ENCODE results near the gene KRT77.
"Not testable (repeated sequence)": the region's sequence is repeated elsewhere in the genome, so short reads cannot be mapped to it uniquely, and the experiment has no call there.

KRT77 gene

GRCh38 chr12:52703424-52703823, at the start of gene KRT77:
TSS of gene KRT77 (minus strand) at chr12:52703524. CDS start at chr12:52703434, 90 bp downstream.
- DNase-seq (ENCODE audit: low spot score): no peak

GRCh38 chr12:52752516-52752915, 49.2 kb upstream of the KRT77 start:
- DNase-seq (ENCODE audit: low spot score): no peak

GRCh38 chr12:52751795-52752194, 48.5 kb upstream of the KRT77 start:
- no peak for DNase-seq (ENCODE audit: low spot score)

DNA sequence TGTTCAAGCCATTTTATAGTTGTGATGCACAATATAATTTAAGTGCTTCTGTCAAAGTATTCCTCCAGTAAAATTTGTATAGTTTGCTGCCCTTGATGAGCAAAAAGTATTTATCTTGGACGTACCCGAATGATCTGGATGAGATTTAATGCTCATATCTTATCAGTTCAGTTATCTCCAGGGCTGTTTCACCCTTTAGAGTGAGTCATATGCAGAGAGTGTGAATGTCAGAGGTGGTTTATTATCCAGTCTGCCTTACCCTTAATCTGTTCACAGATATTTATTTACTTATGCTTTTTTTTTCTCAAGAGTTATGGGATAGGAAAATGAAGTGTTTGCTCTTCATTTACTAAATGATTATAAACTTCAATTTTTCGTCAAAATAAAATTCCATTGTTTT, 47.2 kb upstream of the KRT77 start:
- DNase-seq (ENCODE audit: low spot score): not testable (repeated sequence)

GRCh38 chr12:52749827-52750226, 46.5 kb upstream of the KRT77 start:
- no peak for DNase-seq (ENCODE audit: low spot score)

GRCh38 chr12:52748578-52748977, 45.3 kb upstream of the KRT77 start:
- DNase-seq (ENCODE audit: low spot score): no peak

DNA sequence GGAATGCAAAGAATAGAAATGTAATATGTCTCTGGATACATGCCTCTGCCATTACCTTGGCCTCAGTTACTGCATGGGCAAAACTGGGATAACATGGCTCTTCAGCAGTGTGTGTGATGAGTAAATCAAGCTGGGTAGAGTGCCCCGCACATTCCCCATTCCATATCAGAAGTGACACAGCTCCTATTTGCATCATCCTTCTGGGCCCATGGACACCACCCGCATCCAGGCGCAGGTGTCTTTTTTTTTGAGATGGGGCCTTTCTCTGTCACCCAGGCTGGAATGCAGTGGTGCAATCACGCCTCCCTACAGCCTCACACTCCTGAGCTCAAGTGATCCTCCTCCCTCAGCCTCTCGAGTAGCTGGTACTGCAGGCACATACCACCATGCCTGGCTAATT, 42.2 kb upstream of the KRT77 start:
- DNase-seq (ENCODE audit: low spot score): no peak

- no peak for DNase-seq (ENCODE audit: low spot score)
Measured at GRCh38 chr12:52744493-52745156, 41.3 kb upstream of the KRT77 start.

GRCh38 chr12:52742822-52743457, 39.6 kb upstream of the KRT77 start:
- no peak for DNase-seq (ENCODE audit: low spot score)

GRCh38 chr12:52742196-52742580, 38.9 kb upstream of the KRT77 start:
- no peak for DNase-seq (ENCODE audit: low spot score)

- peak; percentile 90 for DNase-seq (ENCODE audit: low spot score)
Measured at GRCh38 chr12:52741375-52742195, 38.3 kb upstream of the KRT77 start.

DNA sequence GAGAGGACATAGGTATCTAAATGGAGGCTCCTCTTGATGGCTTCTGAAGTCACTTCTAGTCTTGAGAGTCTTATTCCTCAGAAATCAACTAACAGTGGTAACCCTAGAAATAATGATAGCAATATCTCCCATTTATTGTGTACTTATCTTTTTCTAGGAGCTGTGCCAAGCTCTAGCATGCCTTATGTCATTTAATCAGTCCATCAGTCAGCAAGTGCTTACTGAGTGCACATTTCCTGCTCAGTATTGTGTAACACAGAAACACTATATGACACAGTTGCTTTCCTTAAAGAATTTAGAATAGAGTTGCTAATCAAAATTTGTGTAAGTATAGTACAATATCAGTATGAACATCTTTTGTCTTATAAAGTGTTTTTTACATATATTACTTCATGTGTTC, 37.3 kb upstream of the KRT77 start:
- DNase-seq (ENCODE audit: low spot score): no peak

DNA sequence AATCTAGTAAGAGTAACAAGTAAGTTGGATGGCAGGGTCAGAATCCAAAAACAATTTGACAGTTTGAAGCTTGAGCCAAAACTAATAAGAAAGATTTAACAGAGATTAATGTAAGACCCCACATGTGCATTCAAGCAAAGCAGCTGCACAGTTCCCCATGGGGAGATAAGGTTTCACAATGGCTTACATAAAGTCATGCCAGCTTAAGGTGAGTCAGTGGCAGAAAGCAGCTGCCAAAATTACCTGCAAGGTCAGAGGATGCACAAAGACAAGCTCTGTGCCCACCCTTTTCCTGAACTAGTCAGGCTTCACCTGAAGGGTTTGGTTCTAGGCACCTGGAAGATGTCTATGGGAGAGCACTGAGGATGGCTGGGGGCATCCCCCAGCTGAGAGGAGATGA, 36.6 kb upstream of the KRT77 start:
- DNase-seq (ENCODE audit: low spot score): no peak

DNA sequence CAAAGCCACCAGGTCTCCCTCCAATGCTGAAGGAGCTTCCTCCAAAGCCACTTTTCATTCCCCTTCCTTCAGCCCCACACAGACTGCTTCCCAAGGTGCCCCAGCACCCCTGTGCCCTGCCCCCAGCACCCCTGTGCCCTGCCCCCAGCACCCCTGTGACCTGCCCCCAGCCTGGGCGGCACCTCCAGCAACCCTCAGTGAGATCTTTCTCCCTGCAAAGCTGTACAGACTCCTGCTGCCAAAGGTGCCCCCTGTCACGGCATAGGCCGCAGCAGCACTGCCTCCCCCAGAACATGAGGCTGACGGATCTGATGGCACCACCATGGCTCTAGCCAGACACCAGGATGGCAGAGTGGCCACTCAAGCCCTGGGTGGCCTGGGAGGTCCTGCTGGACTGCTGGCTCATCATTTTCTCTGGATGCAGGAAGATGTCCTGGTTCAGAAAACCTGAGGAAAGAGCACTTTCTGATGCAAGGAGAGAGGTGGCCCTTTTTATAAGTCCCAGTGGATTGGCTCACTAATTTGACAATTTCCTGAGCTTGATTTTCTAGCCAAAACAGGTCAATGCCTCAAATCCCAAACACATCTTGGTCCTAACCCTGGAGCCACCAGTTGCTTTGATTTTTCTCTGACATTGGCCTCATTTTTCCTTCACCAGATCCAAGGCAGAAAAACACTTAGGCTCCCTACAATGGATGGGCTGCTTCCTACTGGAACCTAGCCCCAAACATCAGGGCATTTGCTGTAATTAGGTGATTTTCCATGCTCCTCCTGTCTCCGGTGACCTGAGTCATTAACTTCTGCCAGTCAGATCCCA, 32.7 kb upstream of the KRT77 start:
- DNase-seq (ENCODE audit: low spot score): no peak

GRCh38 chr12:52735106-52735505, 31.8 kb upstream of the KRT77 start:
- no peak for DNase-seq (ENCODE audit: low spot score)

GRCh38 chr12:52730793-52731192, 27.5 kb upstream of the KRT77 start:
- no peak for DNase-seq (ENCODE audit: low spot score)

GRCh38 chr12:52730383-52730782, 27.1 kb upstream of the KRT77 start:
- no peak for DNase-seq (ENCODE audit: low spot score)

DNA sequence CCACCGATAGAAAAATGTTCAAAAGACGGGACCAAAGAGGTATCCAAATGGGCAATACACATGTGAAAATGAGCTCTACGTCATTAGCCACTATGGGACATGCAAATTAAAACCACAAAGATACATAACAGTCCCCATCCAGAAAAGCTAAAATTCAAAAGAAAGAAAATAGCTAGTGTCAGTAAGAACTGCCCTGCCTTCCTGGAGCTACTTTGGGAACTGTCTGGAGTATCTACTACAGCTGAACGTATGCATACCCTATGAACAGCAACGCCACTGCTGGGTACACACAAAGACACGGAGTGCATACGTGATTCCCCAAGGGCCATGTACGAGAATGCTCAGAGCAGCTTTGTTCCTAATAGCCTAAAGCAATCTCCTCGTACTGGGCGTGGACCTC, 25.8 kb upstream of the KRT77 start:
- DNase-seq (ENCODE audit: low spot score): no peak

- no peak for DNase-seq (ENCODE audit: low spot score)
Measured at GRCh38 chr12:52728374-52728773, 25.1 kb upstream of the KRT77 start.

GRCh38 chr12:52727037-52727436, 23.7 kb upstream of the KRT77 start:
- no peak for DNase-seq (ENCODE audit: low spot score)

DNA sequence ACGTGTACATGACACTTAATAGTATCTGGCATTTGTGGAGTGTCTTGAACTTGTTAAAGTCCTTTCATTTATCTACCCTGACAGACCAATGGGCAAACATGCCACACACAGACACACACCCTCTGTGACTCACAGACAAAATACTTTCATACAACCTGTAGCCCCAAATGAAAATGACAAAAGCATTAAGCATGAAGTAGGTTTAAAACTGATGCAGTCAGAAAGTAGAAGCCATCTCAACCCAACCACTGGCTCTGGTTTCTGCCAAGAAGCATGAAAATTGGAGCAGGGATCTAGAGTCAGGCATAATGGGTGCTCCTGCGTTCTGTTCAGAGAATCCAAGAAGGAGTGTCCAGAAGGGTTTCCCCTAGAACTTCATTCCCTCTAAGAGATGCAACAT, 23.1 kb upstream of the KRT77 start:
- no peak for DNase-seq (ENCODE audit: low spot score)

GRCh38 chr12:52724384-52724783, 21.1 kb upstream of the KRT77 start:
- DNase-seq (ENCODE audit: low spot score): no peak

Measured in ecto neural progenitor cell (in vitro differentiated cells).